ENCODE results near the gene XYLT2.

GRCh38 chr17:50359005-50359699, 13.2 kb downstream of the XYLT2 start:
- no peak for TF ChIP-seq CTCF (conservative IDR thresholded peaks at IDR 0.05)
- TF ChIP-seq ZFX (IDR thresholded peaks at IDR 0.05), result no peak

Data from C4-2B (cell line).